ENCODE measurements around the gene IQCK.
A peak's percentile ranks its signal among the peaks of the same experiment; 100 is the strongest.

The IQCK gene

GRCh38 chr16:19886073-19886941, 168.2 kb downstream of the IQCK start (continued):
- no peak for TF ChIP-seq ZNF473 (tag by site-specific recombination; IDR thresholded peaks at IDR 0.05)
- peak; percentile 81 for TF ChIP-seq ZBTB17 (tag by site-specific recombination; IDR thresholded peaks at IDR 0.05)
- no peak for TF ChIP-seq ZNF48 (tag by site-specific recombination; IDR thresholded peaks at IDR 0.05)
- no peak for TF ChIP-seq ZNF704 (tag by site-specific recombination; IDR thresholded peaks at IDR 0.05)
- TF ChIP-seq ZNF404 (tag by site-specific recombination; IDR thresholded peaks at IDR 0.05) = no peak
- TF ChIP-seq PBX3 (CRISPR knock-in tag; IDR thresholded peaks at IDR 0.05) = no peak
- no peak for TF ChIP-seq ZNF18 (tag by site-specific recombination; IDR thresholded peaks at IDR 0.05)
- TF ChIP-seq ZFP3 (tag by site-specific recombination; IDR thresholded peaks at IDR 0.05; ENCODE audit: low read depth) = no peak
- 0 out of 2 replicates have a peak, but pooled peaks have one; percentile 36 for TF ChIP-seq ZNF843 (tag by site-specific recombination; IDR thresholded peaks at IDR 0.05)
- no peak for TF ChIP-seq BCL11A (tag by site-specific recombination; IDR thresholded peaks at IDR 0.05; ENCODE audit: low read depth)
- no peak for TF ChIP-seq ZNF266 (tag by site-specific recombination; IDR thresholded peaks at IDR 0.05; ENCODE audit: low read depth)
- no peak for TF ChIP-seq ZNF366 (tag by site-specific recombination; conservative IDR thresholded peaks at IDR 0.05)
- no peak for TF ChIP-seq ZNF24 (tag by site-specific recombination; IDR thresholded peaks at IDR 0.05)
- TF ChIP-seq BCL11B (tag by site-specific recombination; IDR thresholded peaks at IDR 0.05; ENCODE audit: low read depth) = no peak
- TF ChIP-seq GLIS2 (tag by site-specific recombination; IDR thresholded peaks at IDR 0.05) = no peak
- peak; percentile 64 for TF ChIP-seq PRDM10 (tag by site-specific recombination; IDR thresholded peaks at IDR 0.05)
- TF ChIP-seq ZNF654 (tag by site-specific recombination; IDR thresholded peaks at IDR 0.05; ENCODE audit: low read depth) = peak; percentile 98
- TF ChIP-seq ZNF214 (tag by site-specific recombination; IDR thresholded peaks at IDR 0.05; ENCODE audit: borderline replicate concordance) = no peak
- no peak for TF ChIP-seq ZNF248 (tag by site-specific recombination; IDR thresholded peaks at IDR 0.05)
- TF ChIP-seq ZNF132 (tag by site-specific recombination; IDR thresholded peaks at IDR 0.05; ENCODE audit: borderline replicate concordance) = no peak
- TF ChIP-seq ZFP37 (tag by site-specific recombination; IDR thresholded peaks at IDR 0.05) = no peak
- TF ChIP-seq ZNF624 (tag by site-specific recombination; IDR thresholded peaks at IDR 0.05) = no peak
- TF ChIP-seq ZNF610 (tag by site-specific recombination; IDR thresholded peaks at IDR 0.05; ENCODE audit: borderline replicate concordance) = no peak
- TF ChIP-seq ZNF488 (tag by site-specific recombination; IDR thresholded peaks at IDR 0.05) = no peak
- TF ChIP-seq HOXA7 (CRISPR knock-in tag; IDR thresholded peaks at IDR 0.05; ENCODE audit: borderline replicate concordance) = no peak
- TF ChIP-seq TSHZ1 (tag by site-specific recombination; IDR thresholded peaks at IDR 0.05; ENCODE audit: borderline replicate concordance) = no peak
- TF ChIP-seq ZNF521 (tag by site-specific recombination; IDR thresholded peaks at IDR 0.05) = no peak

All from HEK293 (cell line).